ENCODE results near the gene SPSB1.
"Not testable (repeated sequence)": the region's sequence is repeated elsewhere in the genome, so short reads cannot be mapped to it uniquely, and the experiment has no call there.

SPSB1 gene

DNA sequence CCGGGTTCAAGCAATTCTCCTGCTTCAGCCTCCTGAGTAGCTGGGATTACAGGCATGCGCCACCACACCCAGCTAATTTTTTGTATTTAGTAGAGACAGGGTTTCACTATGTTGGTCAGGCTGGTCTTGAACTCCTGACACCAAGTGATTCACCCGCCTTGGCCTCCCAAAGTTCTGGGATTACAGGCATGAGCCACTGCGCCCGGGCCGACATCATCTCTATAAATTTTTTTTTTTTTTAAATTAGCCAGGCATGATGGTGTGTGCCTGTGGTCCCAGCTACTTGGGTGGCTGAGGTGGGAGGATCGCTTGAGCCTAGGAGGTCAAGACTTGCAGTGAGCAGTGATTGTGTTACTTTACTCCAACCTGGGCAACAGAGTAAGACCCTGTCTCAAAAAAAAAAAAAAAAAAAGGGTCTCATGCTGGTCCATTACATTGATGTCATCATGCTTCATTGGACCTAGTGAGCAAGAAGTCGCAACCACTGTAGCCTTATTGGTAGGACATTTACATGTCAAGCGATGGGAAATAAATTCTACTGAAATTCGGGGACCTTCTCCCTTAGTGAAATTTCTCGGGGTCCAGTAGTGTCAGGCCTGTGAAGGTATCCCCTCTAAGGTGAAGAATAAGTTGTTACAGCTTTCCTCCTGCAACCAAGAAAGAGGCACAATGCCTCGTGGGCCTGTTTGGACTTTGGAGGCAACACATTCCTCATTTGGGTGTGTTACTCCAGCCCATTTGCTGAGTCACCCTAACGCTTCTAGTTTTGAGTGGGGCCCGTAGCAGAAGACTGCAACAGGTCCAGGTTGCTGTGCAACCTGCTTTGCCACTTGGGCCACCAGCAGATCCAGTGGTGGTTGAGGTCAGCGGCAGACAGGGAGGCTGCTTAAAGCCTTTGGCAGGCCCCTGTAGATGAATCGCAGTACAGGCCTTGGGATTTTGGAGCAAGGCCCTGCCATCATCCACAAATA lies 7.2 kb downstream of the SPSB1 start:
- not testable (repeated sequence) for DNase-seq (ENCODE audit: low spot score)

DNA sequence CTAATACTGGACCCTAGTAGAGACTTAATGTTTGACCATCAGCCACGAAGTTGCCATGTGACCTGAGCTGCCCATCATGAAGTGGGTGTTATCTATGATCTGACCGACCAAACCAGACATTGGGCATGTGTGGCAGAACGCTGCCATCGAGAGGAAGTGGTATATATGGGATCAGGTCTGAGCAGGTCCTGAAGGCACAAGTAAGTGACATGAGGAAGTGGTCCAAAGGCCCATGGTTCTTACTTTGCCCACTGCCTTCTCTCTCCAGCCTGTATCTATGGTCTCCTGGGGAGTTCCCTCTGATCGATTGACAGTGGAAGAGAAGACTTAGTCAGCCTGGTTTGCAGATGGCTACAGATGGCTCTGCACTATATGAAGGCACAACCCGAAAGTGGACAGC lies 7.9 kb downstream of the SPSB1 start:
- no peak for DNase-seq (ENCODE audit: low spot score)

DNA sequence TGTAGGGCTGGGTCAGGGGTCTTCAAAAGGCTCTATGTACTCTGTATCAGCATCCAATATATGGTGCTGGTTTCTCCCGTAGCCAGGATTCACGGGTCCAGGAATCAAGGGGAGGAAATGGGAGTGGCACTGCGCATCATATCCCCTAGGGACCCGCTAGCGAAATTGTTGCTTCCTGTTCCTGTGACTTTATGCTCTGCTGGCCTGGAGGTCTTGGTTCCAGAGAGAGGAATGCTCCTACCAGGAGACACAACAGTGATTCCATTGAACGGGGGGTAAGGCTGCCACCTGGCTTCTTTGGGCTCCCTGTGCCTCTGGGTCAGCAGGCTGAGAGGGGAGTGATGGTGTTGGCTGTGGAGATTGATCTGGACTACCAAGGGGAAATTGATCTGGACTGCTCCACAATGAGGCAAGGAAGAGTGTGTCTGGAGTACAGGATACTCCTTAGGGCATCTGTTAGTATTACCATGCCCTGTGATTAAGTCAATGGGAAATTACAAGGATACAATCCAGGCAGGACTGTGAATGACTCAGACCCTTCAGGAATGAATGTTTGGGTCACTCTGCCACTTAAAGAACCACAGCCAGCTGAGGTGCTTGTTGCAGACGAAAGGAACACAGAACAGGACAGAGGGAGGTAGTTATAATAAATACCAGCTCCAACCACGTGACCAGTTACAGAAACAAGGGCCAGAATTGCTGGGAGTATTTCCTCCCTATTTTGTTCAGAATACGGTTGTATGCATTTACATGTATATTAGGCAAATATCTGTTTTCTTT lies 10.2 kb downstream of the SPSB1 start:
- DNase-seq (ENCODE audit: low spot score), result no peak

DNA sequence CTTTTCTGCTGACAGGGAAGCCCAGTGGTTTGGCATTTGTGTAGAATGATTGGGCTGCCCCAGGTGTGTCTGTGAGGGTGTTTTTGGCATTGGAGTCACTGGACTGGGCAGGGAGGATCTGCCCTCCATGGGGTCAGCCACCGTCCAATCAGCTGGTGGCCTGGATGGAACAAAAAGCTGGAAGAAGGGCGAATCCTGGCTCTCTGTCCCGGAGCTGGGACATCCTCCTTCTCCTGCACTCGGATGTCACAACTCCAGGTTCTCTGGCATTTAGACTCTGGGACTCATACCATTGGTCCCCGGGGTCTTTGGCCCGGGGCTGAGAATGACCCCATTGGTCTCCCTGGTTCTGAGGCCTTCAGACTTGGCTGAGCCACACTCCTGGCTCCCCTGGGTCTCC lies 11.2 kb downstream of the SPSB1 start:
- DNase-seq (ENCODE audit: low spot score), result no peak

DNA sequence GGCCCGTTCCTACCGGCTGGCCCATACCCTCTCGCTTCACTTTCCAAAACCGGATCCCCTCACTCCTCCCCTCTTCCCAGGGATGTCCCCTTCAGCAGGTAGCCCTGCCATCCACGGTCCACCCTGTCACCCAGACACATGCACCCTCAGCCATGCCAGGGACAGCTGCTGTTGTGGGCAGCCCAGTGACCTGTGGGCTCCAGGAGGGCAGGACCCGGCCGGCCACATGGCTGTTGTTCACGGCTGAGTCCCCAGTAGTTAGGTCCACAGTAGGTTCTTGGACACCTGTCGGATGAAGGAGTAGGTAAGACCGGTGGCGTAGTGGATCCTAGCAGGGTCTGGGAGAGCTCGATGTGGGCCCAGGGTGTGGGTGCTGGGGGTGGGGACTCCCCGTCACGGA lies 12.5 kb downstream of the SPSB1 start:
- DNase-seq (ENCODE audit: low spot score), result no peak

DNA sequence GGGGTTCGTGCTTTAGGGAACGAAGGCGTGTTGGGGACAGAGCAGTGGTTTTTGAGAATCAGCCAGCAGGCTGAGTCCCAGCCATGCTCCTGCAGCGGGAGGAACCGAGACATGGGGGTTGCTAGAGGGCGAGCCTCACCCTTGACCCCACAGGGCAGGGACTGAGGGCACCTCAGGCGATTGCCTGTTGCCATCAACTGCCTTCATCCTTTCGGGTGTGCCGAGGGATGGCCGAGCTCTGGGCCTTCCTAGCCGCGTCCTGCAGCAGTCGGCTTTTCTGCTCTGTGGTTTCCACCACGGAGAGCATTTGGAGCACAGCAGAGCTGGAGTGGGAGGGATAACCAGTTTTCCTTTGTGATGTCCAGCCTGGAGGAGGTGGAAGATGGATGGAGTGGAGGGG lies 13.3 kb downstream of the SPSB1 start:
- DNase-seq (ENCODE audit: low spot score), result no peak

GRCh38 chr1:9307303-9307702 lies 14.6 kb downstream of the SPSB1 start:
- DNase-seq (ENCODE audit: low spot score), result peak; percentile 69

DNA sequence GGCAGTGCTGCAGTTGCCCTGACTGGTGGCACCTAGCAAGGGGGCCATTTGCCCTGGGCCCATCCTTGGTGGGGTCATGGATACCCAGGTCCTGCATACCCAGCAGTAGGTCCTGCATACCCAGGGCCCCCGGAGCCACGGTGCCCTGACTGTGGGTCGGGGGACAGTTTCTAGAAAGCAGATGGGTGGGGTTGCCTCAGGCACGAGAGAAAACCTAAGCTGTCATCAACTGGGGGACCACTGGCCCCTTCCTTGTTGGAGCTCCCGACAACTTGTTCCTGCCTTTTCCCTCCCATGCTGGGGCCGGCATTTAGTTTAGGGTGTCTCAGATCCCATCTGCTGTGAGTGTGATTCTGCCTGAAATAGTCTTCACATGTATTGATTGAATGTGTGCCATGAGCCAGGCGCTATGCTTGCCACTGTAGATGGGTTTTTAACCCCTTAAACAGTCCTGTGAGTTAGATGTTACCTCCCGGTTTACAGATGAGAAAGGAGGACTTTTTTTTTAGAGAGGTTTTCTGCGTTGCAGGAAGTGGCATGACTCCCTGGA lies 15.6 kb downstream of the SPSB1 start:
- DNase-seq (ENCODE audit: low spot score), result no peak

DNA sequence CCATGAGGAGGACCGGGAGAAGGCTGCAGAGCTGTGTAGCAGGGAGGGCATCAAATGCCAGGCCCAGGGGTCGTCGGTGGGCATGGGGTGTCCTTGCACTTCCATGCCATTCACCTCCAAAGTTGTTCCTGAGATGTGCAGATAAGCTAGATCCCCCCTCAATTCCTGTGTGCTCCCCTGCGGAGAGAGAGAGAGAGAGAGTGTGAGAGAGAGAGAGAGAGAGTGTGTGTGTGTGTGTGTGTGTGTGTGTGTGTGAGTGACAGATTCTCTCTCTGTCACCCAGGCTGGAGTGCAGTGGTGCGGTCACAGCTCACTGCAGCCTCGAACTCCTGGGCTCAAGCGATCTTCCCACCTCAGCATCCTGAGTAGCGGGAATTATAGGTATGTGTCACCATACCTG lies 16.4 kb downstream of the SPSB1 start:
- no peak for DNase-seq (ENCODE audit: low spot score)

GRCh38 chr1:9309991-9310390 lies 17.3 kb downstream of the SPSB1 start:
- DNase-seq (ENCODE audit: low spot score), result no peak

GRCh38 chr1:9311029-9311428 lies 18.3 kb downstream of the SPSB1 start:
- DNase-seq (ENCODE audit: low spot score), result no peak

DNA sequence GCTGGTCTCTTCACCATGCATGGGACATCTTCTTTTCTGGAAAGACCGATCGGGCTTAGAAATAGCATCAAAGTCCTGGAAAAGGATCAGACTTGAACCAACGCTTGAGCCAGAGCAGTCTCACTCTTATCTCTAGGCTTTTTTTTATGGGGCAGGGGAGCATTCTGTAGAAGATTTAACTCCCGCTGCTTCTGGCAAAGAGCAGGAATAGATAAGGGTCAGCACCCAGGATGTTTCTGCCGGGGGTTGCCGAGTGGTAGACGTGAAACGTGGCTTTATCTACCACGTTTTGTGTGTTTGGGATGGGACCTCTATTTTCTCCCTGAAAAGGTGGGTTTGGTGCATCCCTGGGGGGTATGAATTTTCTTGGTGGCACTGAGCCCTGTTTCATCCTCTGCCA lies 18.8 kb downstream of the SPSB1 start:
- no peak for DNase-seq (ENCODE audit: low spot score)

- no peak for DNase-seq (ENCODE audit: low spot score)
Observed at GRCh38 chr1:9312168-9312720, 19.6 kb downstream of the SPSB1 start.

DNA sequence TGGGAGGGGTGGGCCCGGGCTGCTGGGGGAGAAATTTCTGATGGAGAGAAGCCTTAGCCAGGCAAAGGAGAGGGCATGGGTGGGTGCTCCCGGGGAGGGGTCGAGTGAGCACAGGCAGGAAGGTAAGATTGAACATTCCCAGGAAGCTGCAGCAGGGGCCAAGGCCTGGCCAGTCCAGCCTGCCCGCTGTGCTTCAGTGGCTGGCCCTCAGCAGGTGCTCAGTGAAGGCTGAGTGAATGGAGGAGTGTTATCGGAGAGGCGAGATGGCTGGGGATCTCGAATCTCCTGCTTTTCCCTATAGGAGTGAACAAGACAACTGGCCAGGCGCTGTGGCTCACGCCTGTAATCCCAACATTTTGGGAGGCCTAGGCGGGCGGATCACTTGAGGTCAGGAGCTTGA lies 20.9 kb downstream of the SPSB1 start:
- DNase-seq (ENCODE audit: low spot score), result no peak

GRCh38 chr1:9314111-9314510 lies 21.4 kb downstream of the SPSB1 start:
- no peak for DNase-seq (ENCODE audit: low spot score)

DNA sequence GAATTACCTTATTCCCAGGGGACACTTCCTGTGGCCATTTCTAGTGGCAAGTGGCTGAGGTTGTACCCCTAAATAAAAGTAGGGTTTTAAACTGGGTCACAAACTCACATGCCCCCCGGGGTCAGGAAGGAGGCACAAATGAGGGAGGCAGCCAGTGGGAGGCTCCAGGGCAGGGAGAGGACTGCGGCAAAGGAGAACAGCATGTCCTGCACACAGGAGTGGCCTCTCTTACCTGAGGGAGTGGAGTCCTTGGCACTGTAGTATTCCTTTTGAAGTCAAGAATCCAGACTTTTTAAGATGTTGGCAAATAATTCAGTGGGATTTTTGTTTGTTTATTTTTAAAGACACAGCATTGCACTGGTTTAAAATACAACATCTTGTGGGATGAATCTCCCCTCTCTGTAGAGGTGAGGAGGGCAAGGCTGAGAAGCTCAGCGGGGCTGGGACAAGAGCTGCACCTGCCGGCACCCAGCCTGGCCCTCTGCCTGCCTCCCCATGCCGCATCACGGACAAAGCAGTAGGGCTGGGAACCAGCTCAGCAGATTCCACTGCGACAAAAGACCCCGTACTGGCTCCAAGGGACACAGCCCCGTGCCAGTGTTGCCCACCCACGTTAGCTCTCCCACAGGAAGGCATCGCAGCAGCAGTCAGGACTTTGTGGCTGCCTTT lies 22.2 kb downstream of the SPSB1 start:
- DNase-seq (ENCODE audit: low spot score), result no peak

DNA sequence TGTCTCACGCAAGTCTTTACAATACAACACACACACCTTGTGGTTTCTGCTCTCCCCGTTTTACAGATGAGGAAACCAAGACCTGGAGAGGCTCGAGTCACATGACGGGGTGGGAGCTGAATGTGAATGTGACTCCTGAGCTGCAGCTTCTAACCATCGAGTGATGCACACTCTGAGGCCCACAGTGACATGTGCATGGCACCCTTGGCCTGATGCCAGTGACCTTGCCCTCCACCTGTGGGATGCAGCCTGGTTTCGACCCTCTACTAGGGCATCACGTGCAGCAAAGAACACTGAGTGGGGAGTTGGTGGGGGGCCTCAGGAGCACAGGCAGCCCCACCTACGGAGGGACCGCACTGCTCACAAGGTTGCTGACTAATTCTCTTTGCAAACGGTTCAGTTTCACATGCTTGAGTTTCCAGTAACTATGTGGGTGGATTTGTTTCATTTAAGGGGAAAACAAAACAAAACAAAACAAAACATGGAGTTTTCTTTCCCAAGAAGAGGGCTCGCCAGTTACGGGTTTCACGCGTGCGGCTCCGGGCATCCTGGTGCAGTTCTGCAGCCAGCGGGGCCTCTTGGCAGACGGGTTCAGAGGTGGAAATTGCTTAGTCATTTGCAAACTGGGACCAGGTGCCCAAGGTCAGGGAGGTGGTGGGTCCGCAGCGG lies 22.9 kb downstream of the SPSB1 start:
- DNase-seq (ENCODE audit: low spot score), result no peak

DNA sequence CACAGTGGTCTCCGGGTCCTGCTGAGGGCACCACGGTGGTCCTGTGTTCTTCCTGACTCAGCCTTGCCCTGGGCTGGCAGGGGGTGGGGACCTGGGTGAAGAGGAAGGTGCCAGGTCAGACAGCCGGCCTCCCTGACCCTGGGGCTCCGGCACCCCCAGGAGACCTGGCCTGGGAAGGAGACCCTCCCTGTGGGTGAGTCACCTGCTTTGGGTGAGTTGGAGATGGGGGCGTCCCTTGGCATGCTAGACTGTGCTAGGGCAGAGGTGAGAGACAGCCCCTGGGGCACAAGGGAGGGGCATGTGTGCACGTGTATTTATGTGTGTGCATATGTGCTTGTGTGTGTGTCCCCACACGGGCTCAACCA lies 23.4 kb downstream of the SPSB1 start:
- DNase-seq (ENCODE audit: low spot score), result no peak

GRCh38 chr1:9316512-9316911 lies 23.8 kb downstream of the SPSB1 start:
- DNase-seq (ENCODE audit: low spot score), result no peak

- DNase-seq (ENCODE audit: low spot score), result no peak
Observed at GRCh38 chr1:9317072-9317471, 24.4 kb downstream of the SPSB1 start.

All from SK-N-DZ (cell line).